HepG2 (cell line): ENCODE results near the gene CDCP1. TPM values are rescaled to one million over a fixed set of nuclear protein-coding genes. Genes with fewer than 3 reads are reported as not detected.

ENCODE experiments used
- ATAC-seq: fragments of 200-7000 bp; cut with Tn5 transposase; 3 replicates; pipeline ENCODE4 v1.9.1; 2020; ENCODE audit warnings: mild to moderate bottlenecking, moderate library complexity
- BruUV-seq: library from RNA; stranded (reverse); fragments of 400-500 nt; replicated peaks from 2 replicates; lab custom pipeline; 2021; lab: Mats Ljungman, UMichigan
- CTCF ChIA-PET: fragments of 300-600 bp; formaldehyde crosslinking; extraction: SDS; loops from one replicate; lab custom pipeline; 2021; ENCODE audit warnings: low total read pairs, inconsistent platforms, low intra/inter-chr PET ratio; lab: Yijun Ruan, JAX
- POLR2A ChIA-PET: fragments of 350-600 bp; sonication (Branson Sonifier 250); formaldehyde crosslinking; loops from one replicate; lab custom pipeline; 2020; ENCODE audit warnings: antibody characterized with exemption, inconsistent platforms; lab: Yijun Ruan, JAX
- DNase-seq: peaks from one replicate; pipeline ENCODE4 v3.0.0-alpha.2; 2015; ENCODE audit warnings: low spot score
- FAIRE-seq: peaks from 3 replicates; lab custom pipeline; 2011; peaks lifted over from hg19 to GRCh38; lab: Jason Lieb, UNC
- H2AFZ ChIP-seq: one replicate; pipeline ENCODE4 v1.6.1; 2011; ENCODE audit warnings: low read length, inconsistent platforms
- H3K27ac ChIP-seq: fragments of 300-600 bp; 3 replicates; pipeline ENCODE4 v1.8.0; 2011; ENCODE audit warnings: mixed run types, mild to moderate bottlenecking, mixed read lengths, low read length, inconsistent platforms; ENCODE audit not compliant: insufficient read depth; ENCODE audit errors: extremely low read length
- H3K27me3 ChIP-seq, 2 experiments: fragments of 200-600 bp in 1 of 2; 2 replicates in 1 of 2; 3 replicates in 1 of 2; pipeline versions ENCODE4 v1.6.0 to v1.8.0; 2011; ENCODE audit warnings: low read length in 2 of 2, mild to moderate bottlenecking in 2 of 2, moderate library complexity in 2 of 2, inconsistent platforms in 1 of 2; ENCODE audit not compliant: insufficient read depth in 2 of 2, control insufficient read depth in 1 of 2
- H3K36me3 ChIP-seq, 2 experiments: fragments of 200-600 bp in 1 of 2; replicated peaks in 1 of 2; 2 replicates in 1 of 2; 3 replicates in 1 of 2; pipeline versions ENCODE4 v1.5.1 to v1.8.0; 2011; ENCODE audit warnings: low read length in 2 of 2, inconsistent platforms in 1 of 2; ENCODE audit not compliant: insufficient read depth in 2 of 2, control insufficient read depth in 1 of 2
- H3K4me1 ChIP-seq: 2 replicates; pipeline ENCODE4 v1.5.1; 2012; ENCODE audit warnings: low read length, inconsistent platforms; ENCODE audit not compliant: insufficient read depth
- H3K4me2 ChIP-seq: 2 replicates; pipeline ENCODE4 v1.6.0; 2011; ENCODE audit warnings: low read depth, low read length, inconsistent platforms
- H3K4me3 ChIP-seq, 3 experiments: fragments of 200-600 bp in 1 of 3; sonication (generic), shearing (Covaris generic) in 1 of 3; replicated peaks in 1 of 3; 2 replicates each; pipeline ENCODE4 v1.5.1; 2011 to 2016; ENCODE audit warnings: low read length in 3 of 3, inconsistent platforms in 2 of 3, low read depth in 2 of 3, mild to moderate bottlenecking in 2 of 3, control low read depth in 1 of 3, mixed read lengths in 1 of 3; ENCODE audit not compliant: insufficient read depth in 1 of 3
- H3K79me2 ChIP-seq: one replicate; pipeline ENCODE4 v1.6.1; 2011; ENCODE audit warnings: low read length, inconsistent platforms; ENCODE audit not compliant: insufficient read depth
- H3K9ac ChIP-seq: 2 replicates; pipeline ENCODE4 v1.6.0; 2011; ENCODE audit warnings: mild to moderate bottlenecking, low read depth, low read length, inconsistent platforms; ENCODE audit not compliant: insufficient read depth
- H3K9me3 ChIP-seq: 2 replicates; pipeline ENCODE4 v1.5.1; 2012; ENCODE audit warnings: mild to moderate bottlenecking, low read length
- H4K20me1 ChIP-seq: 2 replicates; pipeline ENCODE4 v1.6.0; 2011; ENCODE audit warnings: inconsistent platforms, mild to moderate bottlenecking, low read length, moderate library complexity; ENCODE audit not compliant: insufficient read depth
- CBX1 ChIP-seq: IDR thresholded peaks from one replicate; pipeline ENCODE4 v1.6.1; 2016; ENCODE audit warnings: antibody characterized with exemption, low read depth
- CCAR2 ChIP-seq: fragments of 200-400 bp; formaldehyde crosslinking; optimal IDR thresholded peaks from 2 replicates; pipeline ENCODE3; 2018; ENCODE audit warnings: low read depth, mild to moderate bottlenecking, low read length, moderate library complexity
- CHCHD3 ChIP-seq: sonication (generic); formaldehyde crosslinking; IDR thresholded peaks from 2 replicates; pipeline ENCODE4 v1.8.0; 2022; ENCODE audit warnings: mild to moderate bottlenecking, missing genetic modification reagents, moderate library complexity
- DR1 ChIP-seq: sonication (generic); formaldehyde crosslinking; IDR thresholded peaks from 2 replicates; pipeline ENCODE4 v1.8.0; 2021; ENCODE audit warnings: mild to moderate bottlenecking, missing genetic modification reagents, inconsistent platforms
- MED13 ChIP-seq: sonication (generic); formaldehyde crosslinking; IDR thresholded peaks from 2 replicates; pipeline ENCODE4 v1.5.0; 2020; ENCODE audit warnings: missing genetic modification reagents
- MYNN ChIP-seq: sonication (generic); formaldehyde crosslinking; IDR thresholded peaks from 2 replicates; pipeline ENCODE4 v1.4.0; 2020; ENCODE audit warnings: mild to moderate bottlenecking, low read depth, missing genetic modification reagents
- NCOA5 ChIP-seq: sonication (generic); formaldehyde crosslinking; IDR thresholded peaks from 2 replicates; pipeline ENCODE4 v1.4.0; 2020; ENCODE audit warnings: missing genetic modification reagents
- SMYD3 ChIP-seq: sonication (generic); formaldehyde crosslinking; IDR thresholded peaks from 2 replicates; pipeline ENCODE4 v1.8.1; 2023; ENCODE audit warnings: mild to moderate bottlenecking, missing genetic modification reagents
- ZMYM2 ChIP-seq: sonication (generic); formaldehyde crosslinking; IDR thresholded peaks from 2 replicates; pipeline ENCODE4 v1.8.0; 2022; ENCODE audit warnings: mild to moderate bottlenecking, missing genetic modification reagents
- ZNF468 ChIP-seq: sonication (generic); formaldehyde crosslinking; IDR thresholded peaks from 2 replicates; pipeline ENCODE4 v1.8.0; 2022; ENCODE audit warnings: mild to moderate bottlenecking, moderate library complexity, missing genetic modification reagents
- ZNF510 ChIP-seq: sonication (generic); formaldehyde crosslinking; IDR thresholded peaks from 2 replicates; pipeline ENCODE4 v1.4.0; 2020; ENCODE audit warnings: low read depth, mild to moderate bottlenecking, missing genetic modification reagents
- ZNF567 ChIP-seq: sonication (generic); formaldehyde crosslinking; IDR thresholded peaks from 2 replicates; pipeline ENCODE4 v1.8.1; 2023; ENCODE audit warnings: mild to moderate bottlenecking, missing genetic modification reagents, borderline replicate concordance
- ZNF614 ChIP-seq: IDR thresholded peaks from 2 replicates; pipeline ENCODE4 v1.6.1; 2018; ENCODE audit warnings: missing biosample characterization, missing genetic modification reagents, inconsistent platforms, borderline replicate concordance
- WGBS: methylation state at CpG from one replicate; pipeline ENCODE4 v1.1.6; 2017; ENCODE audit warnings: low lambda C conversion rate; 5-methylcytosine and 5-hydroxymethylcytosine counted together
- in situ Hi-C: cut with HindIII; loops from 2 replicates; pipeline ENCODE4 v1.10.0; 2017; ENCODE audit warnings: low pct_unique_long_range_greater_than_20kb; ENCODE audit not compliant: extremely low pct_ligation_motif_present
- intact Hi-C: fragments of 100-400 bp; cut with micrococcal nuclease; formaldehyde crosslinking; loops from one replicate; pipeline ENCODE4 v1.10.0; 2022; ENCODE audit not compliant: unreplicated experiment
- polyA plus RNA-seq, 8 experiments: library from polyadenylated mRNA; depleted of rRNA in 3 of 8; stranded (reverse) in 7 of 8; unstranded in 1 of 8; fragments of >200 nt; fragmentation: Illumina TruSeq in 4 of 8; extraction: Trizol in 4 of 8; gene quantifications; 2 replicates each; pipeline versions ENCODE4 v1.2.1 to v1.2.3, GENCODE V29; 2011 to 2016; ENCODE audit warnings: low read depth in 4 of 8, missing spikeins in 1 of 8, mixed read lengths in 1 of 8; ENCODE audit not compliant: insufficient read depth in 1 of 8
- total RNA-seq, 5 experiments: library from RNA; depleted of rRNA; stranded (reverse); fragments of >200 nt; fragmentation: Illumina TruSeq; extraction: Trizol; gene quantifications; 2 replicates each; pipeline ENCODE4 v1.2.3, GENCODE V29; 2016; ENCODE audit warnings: low read depth in 1 of 5
- TF ChIP-seq, protein P1 (sequence below): sonication (generic); formaldehyde crosslinking; IDR thresholded peaks from 2 replicates; pipeline ENCODE4 v1.8.0; 2022; ENCODE audit warnings: mild to moderate bottlenecking, missing genetic modification reagents, moderate library complexity
- TF ChIP-seq, protein P2 (sequence below): sonication (generic); formaldehyde crosslinking; IDR thresholded peaks from 2 replicates; pipeline ENCODE4 v1.4.0; 2020; ENCODE audit warnings: missing genetic modification reagents

Gene CDCP1
- total and polyA plus RNA-seq, 2 of the 13 experiments (the other 11 are each of a cell fraction or from before 2014, with no cell fraction given), result 0.11 to 0.18 TPM

DNA sequence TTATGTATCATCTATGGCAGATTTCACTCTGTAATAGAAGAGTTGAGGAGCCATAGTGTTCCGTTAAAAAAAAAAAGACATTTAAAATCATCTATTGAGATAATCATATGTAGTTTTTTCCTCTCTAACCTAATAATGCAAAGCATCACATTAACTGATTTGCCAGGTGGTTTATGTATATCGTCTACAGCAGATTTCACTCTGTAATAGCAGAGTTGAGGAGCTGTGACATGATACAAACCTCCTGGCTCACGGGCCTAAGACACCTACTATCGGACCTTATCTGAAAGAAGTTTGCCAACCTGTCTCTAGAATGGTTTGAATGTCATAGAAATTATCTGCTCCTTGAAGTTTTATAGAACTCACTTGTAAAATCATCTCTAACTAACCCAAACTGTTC, 29.8 kb downstream of the CDCP1 start (continued):
- no peak for TF ChIP-seq MYNN
- TF ChIP-seq, protein P1, sequence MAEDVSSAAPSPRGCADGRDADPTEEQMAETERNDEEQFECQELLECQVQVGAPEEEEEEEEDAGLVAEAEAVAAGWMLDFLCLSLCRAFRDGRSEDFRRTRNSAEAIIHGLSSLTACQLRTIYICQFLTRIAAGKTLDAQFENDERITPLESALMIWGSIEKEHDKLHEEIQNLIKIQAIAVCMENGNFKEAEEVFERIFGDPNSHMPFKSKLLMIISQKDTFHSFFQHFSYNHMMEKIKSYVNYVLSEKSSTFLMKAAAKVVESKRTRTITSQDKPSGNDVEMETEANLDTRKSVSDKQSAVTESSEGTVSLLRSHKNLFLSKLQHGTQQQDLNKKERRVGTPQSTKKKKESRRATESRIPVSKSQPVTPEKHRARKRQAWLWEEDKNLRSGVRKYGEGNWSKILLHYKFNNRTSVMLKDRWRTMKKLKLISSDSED, result no peak
- no peak for TF ChIP-seq SMYD3 (CRISPR knock-in tag)
- no peak for TF ChIP-seq NCOA5 (CRISPR knock-in tag)
- no peak for TF ChIP-seq DR1
- no peak for TF ChIP-seq ZNF614 (CRISPR knock-in tag)
- no peak for TF ChIP-seq CHCHD3 (CRISPR knock-in tag)

DNA sequence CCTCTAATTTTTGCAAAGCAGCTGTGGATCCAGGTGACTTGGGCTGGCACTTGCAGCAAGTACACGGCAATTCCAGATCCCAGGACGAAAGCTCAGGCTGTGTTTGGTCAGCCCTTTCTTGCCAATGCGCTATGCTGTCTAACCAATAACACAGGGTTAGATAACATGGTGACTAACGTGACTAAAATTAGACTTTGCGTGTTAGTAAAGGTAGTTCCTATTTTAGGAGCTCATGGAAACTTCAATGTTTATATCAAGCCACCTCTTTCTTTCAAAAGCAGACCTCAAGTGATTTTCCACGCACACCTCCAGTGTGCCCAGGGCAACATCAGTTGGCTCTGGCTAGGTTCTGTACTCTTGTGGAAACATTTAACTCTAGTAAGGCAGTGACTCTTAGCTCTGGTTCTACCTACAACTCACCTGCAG, 32.5 kb downstream of the CDCP1 start:
- Histone ChIP-seq H3K4me1 (peaks cover 21% of the 10 kb centered on the region), H3K27me3 (peaks cover 0 to 1% of the 10 kb centered on the region in 2 experiments; a peak in 1 of 5 replicates), H2AFZ (no peak overlapping the region), H4K20me1 (no peaks in the 10 kb centered on the region), H3K79me2 (no peaks in the 10 kb centered on the region), H3K4me2 (no peak overlapping the region), H3K9me3 (no peaks in the 10 kb centered on the region), H3K9ac (no peak overlapping the region), H3K27ac (no peak overlapping the region), H3K4me3 (no peak overlapping the region), H3K36me3 (no peaks in the 10 kb centered on the region)
- in situ Hi-C loops (no loop called here), intact Hi-C loops (no loop called here)
- TF ChIP-seq MED13 (CRISPR knock-in tag) (no peak), CCAR2 (no peak), CBX1 (no peak), ZMYM2 (CRISPR knock-in tag) (no peak), ZNF567 (CRISPR knock-in tag) (no peak), ZNF468 (no peak), ZNF510 (CRISPR knock-in tag) (no peak)
- TF ChIP-seq, protein P2, sequence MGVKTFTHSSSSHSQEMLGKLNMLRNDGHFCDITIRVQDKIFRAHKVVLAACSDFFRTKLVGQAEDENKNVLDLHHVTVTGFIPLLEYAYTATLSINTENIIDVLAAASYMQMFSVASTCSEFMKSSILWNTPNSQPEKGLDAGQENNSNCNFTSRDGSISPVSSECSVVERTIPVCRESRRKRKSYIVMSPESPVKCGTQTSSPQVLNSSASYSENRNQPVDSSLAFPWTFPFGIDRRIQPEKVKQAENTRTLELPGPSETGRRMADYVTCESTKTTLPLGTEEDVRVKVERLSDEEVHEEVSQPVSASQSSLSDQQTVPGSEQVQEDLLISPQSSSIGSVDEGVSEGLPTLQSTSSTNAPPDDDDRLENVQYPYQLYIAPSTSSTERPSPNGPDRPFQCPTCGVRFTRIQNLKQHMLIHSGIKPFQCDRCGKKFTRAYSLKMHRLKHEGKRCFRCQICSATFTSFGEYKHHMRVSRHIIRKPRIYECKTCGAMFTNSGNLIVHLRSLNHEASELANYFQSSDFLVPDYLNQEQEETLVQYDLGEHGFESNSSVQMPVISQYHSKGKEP, result no peak
- no TSS peak for BruUV-seq
- no peak for ATAC-seq
- ChIA-PET CTCF (no interaction called here), POLR2A (no interaction called here)
- 37% methylated on average over 5 of the region's 6 CpGs for WGBS
- FAIRE-seq, result no peak
- no peak for DNase-seq
